HepG2 (cell line): ENCODE results near the gene MXRA8. TPM values are rescaled to one million over a fixed set of nuclear protein-coding genes. Genes with fewer than 3 reads are reported as not detected.

Experiments used
- DPF2 ChIP-seq: sonication (generic); formaldehyde crosslinking; IDR thresholded peaks from 2 replicates; pipeline ENCODE4 v1.4.0; 2020; ENCODE audit warnings: mild to moderate bottlenecking, low read depth, missing genetic modification reagents, borderline replicate concordance
- FOXK1 ChIP-seq: sonication (generic); formaldehyde crosslinking; IDR thresholded peaks from 2 replicates; pipeline ENCODE4 v1.4.0; 2020; ENCODE audit warnings: low read depth, missing genetic modification reagents, borderline replicate concordance
- GABPA ChIP-seq, 2 experiments: IDR thresholded peaks; 2 replicates each; pipeline ENCODE4 v1.6.1; 2011 to 2016; ENCODE audit warnings: low read depth in 2 of 2, low read length in 1 of 2, missing biosample characterization in 1 of 2, missing genetic modification characterization in 1 of 2
- GTF2F1 ChIP-seq: fragments of 150-350 bp; IDR thresholded peaks from 2 replicates; pipeline ENCODE4 v1.6.1; 2014; ENCODE audit warnings: low read length
- HNF4G ChIP-seq, 2 experiments: sonication (generic) in 1 of 2; formaldehyde crosslinking in 1 of 2; IDR thresholded peaks; 2 replicates each; pipeline versions ENCODE4 v1.4.0 to v1.6.1; 2011 to 2020; ENCODE audit warnings: borderline replicate concordance in 2 of 2, low read depth in 2 of 2, mild to moderate bottlenecking in 2 of 2, low read length in 1 of 2, missing genetic modification reagents in 1 of 2, moderate library complexity in 1 of 2
- HOXA5 ChIP-seq: sonication (generic); formaldehyde crosslinking; IDR thresholded peaks from 2 replicates; pipeline ENCODE4 v1.4.0; 2020; ENCODE audit warnings: missing genetic modification reagents
- IRF1 ChIP-seq: sonication (generic); formaldehyde crosslinking; IDR thresholded peaks from 2 replicates; pipeline ENCODE4 v1.4.0; 2020; ENCODE audit warnings: low read depth, mild to moderate bottlenecking, missing genetic modification reagents
- KDM5A ChIP-seq: fragments of 200-600 bp; sonication (generic); IDR thresholded peaks from 2 replicates; pipeline ENCODE4 v1.7.0; 2018; ENCODE audit warnings: antibody characterized with exemption, mild to moderate bottlenecking, low read length, borderline replicate concordance
- KLF16 ChIP-seq, 2 experiments: sonication (generic) in 1 of 2; formaldehyde crosslinking in 1 of 2; IDR thresholded peaks; 2 replicates each; pipeline versions ENCODE4 v1.6.1 to v1.8.0; 2016 to 2023; ENCODE audit warnings: missing genetic modification reagents in 2 of 2, missing compliant biosample characterization in 1 of 2
- MAX ChIP-seq: IDR thresholded peaks from 2 replicates; pipeline ENCODE4 v1.6.1; 2012; ENCODE audit warnings: inconsistent platforms
- MTERF4 ChIP-seq: sonication (generic); formaldehyde crosslinking; IDR thresholded peaks from 2 replicates; pipeline ENCODE4 v1.8.0; 2023; ENCODE audit warnings: mild to moderate bottlenecking, missing genetic modification reagents
- MXI1 ChIP-seq: IDR thresholded peaks from 3 replicates; pipeline ENCODE4 v1.6.1; 2012; ENCODE audit warnings: low read depth, low read length, inconsistent platforms, borderline replicate concordance
- NR2F1 ChIP-seq, 2 experiments: fragments of 450-650 bp in 1 of 2; formaldehyde crosslinking in 1 of 2; IDR thresholded peaks; 2 replicates each; pipeline versions ENCODE4 v1.5.0 to v1.6.1; 2016 to 2020; ENCODE audit warnings: mild to moderate bottlenecking in 1 of 2, missing compliant biosample characterization in 1 of 2, missing genetic modification reagents in 1 of 2, moderate library complexity in 1 of 2
- PITX1 ChIP-seq: sonication (generic); formaldehyde crosslinking; IDR thresholded peaks from 2 replicates; pipeline ENCODE4 v1.5.1; 2020; ENCODE audit warnings: mild to moderate bottlenecking, missing genetic modification reagents
- PLSCR1 ChIP-seq: sonication (generic); formaldehyde crosslinking; IDR thresholded peaks from 2 replicates; pipeline ENCODE4 v1.5.0; 2020; ENCODE audit warnings: missing genetic modification reagents, mild to moderate bottlenecking, borderline replicate concordance
- RELA ChIP-seq: sonication (generic); formaldehyde crosslinking; IDR thresholded peaks from 2 replicates; pipeline ENCODE4 v1.4.0; 2020; ENCODE audit warnings: missing genetic modification reagents
- REST ChIP-seq, 2 experiments: IDR thresholded peaks; 2 replicates each; pipeline ENCODE4 v1.6.1; 2011 to 2012; ENCODE audit warnings: low read length in 2 of 2, borderline replicate concordance in 1 of 2, low read depth in 1 of 2, mild to moderate bottlenecking in 1 of 2, moderate library complexity in 1 of 2
- TARDBP ChIP-seq: sonication (generic); formaldehyde crosslinking; IDR thresholded peaks from 2 replicates; pipeline ENCODE4 v1.8.0; 2022; ENCODE audit warnings: mild to moderate bottlenecking, missing genetic modification reagents
- THAP11 ChIP-seq: IDR thresholded peaks from 2 replicates; pipeline ENCODE4 v1.6.1; 2016; ENCODE audit warnings: missing biosample characterization, missing genetic modification reagents
- ZNF326 ChIP-seq: sonication (generic); formaldehyde crosslinking; IDR thresholded peaks from 2 replicates; pipeline ENCODE4 v1.4.0; 2020; ENCODE audit warnings: missing genetic modification reagents, borderline replicate concordance
- ZNF547 ChIP-seq: sonication (generic); formaldehyde crosslinking; IDR thresholded peaks from 2 replicates; pipeline ENCODE4 v1.5.1; 2020; ENCODE audit warnings: mild to moderate bottlenecking, missing genetic modification reagents
- ZNF562 ChIP-seq: sonication (generic); formaldehyde crosslinking; IDR thresholded peaks from 2 replicates; pipeline ENCODE4 v1.8.0; 2022; ENCODE audit warnings: missing genetic modification reagents, borderline replicate concordance
- polyA plus RNA-seq, 8 experiments: library from polyadenylated mRNA; depleted of rRNA in 3 of 8; stranded (reverse) in 7 of 8; unstranded in 1 of 8; fragments of >200 nt; fragmentation: Illumina TruSeq in 4 of 8; extraction: Trizol in 4 of 8; gene quantifications; 2 replicates each; pipeline versions ENCODE4 v1.2.1 to v1.2.3, GENCODE V29; 2011 to 2016; ENCODE audit warnings: low read depth in 4 of 8, missing spikeins in 1 of 8, mixed read lengths in 1 of 8; ENCODE audit not compliant: insufficient read depth in 1 of 8
- total RNA-seq, 5 experiments: library from RNA; depleted of rRNA; stranded (reverse); fragments of >200 nt; fragmentation: Illumina TruSeq; extraction: Trizol; gene quantifications; 2 replicates each; pipeline ENCODE4 v1.2.3, GENCODE V29; 2016; ENCODE audit warnings: low read depth in 1 of 5

The MXRA8 gene
- total and polyA plus RNA-seq, 2 of the 13 experiments (the other 11 are each of a cell fraction or from before 2014, with no cell fraction given): 19.8 to 44.8 TPM

- TF ChIP-seq PLSCR1 (CRISPR knock-in tag): no peak
- peak; percentile 50; the same call in 1 of the 2 replicates for TF ChIP-seq TARDBP (CRISPR knock-in tag)
- TF ChIP-seq KDM5A: no peak
- no peak for TF ChIP-seq GTF2F1
- TF ChIP-seq THAP11 (CRISPR knock-in tag): peak; percentile 92
- peak in 1 of 2 experiments; percentile 17; a peak in 1 of 4 replicates for TF ChIP-seq NR2F1 (CRISPR knock-in tag; IDR thresholded peaks at IDR 0.05)
- TF ChIP-seq HNF4G (IDR thresholded peaks at IDR 0.05; ENCODE audit: borderline replicate concordance, low read depth, low read length): no peak
- TF ChIP-seq HNF4G (CRISPR knock-in tag; IDR thresholded peaks at IDR 0.05; ENCODE audit: borderline replicate concordance, low read depth): peak; percentile 31; the same call in 1 of the 2 replicates
- TF ChIP-seq RELA (CRISPR knock-in tag): no peak
- TF ChIP-seq ZNF326 (CRISPR knock-in tag): no peak
- no peak; a peak in 1 of 4 replicates for TF ChIP-seq KLF16 (CRISPR knock-in tag; IDR thresholded peaks at IDR 0.05)
- no peak for TF ChIP-seq DPF2 (CRISPR knock-in tag)
- peak; percentile 20; the same call in 1 of the 2 replicates for TF ChIP-seq MTERF4 (CRISPR knock-in tag)
- peak; percentile 94; the same call in 2 of the 3 replicates for TF ChIP-seq MXI1
- peak; percentile 40; the same call in 1 of the 2 replicates for TF ChIP-seq HOXA5 (CRISPR knock-in tag)
- TF ChIP-seq PITX1 (CRISPR knock-in tag): peak; percentile 45; the same call in 1 of the 2 replicates
- TF ChIP-seq MAX: no peak
- TF ChIP-seq IRF1: no peak
- TF ChIP-seq REST (IDR thresholded peaks at IDR 0.05; ENCODE audit: borderline replicate concordance in 1 of 2, low read depth in 1 of 2, low read length in 2 of 2): no peak
- no peak for TF ChIP-seq ZNF547 (CRISPR knock-in tag)
- TF ChIP-seq ZNF562 (CRISPR knock-in tag): no peak
- peak; percentile 66; the same call in 1 of the 2 replicates for TF ChIP-seq FOXK1 (CRISPR knock-in tag)
- no peak for TF ChIP-seq GABPA (IDR thresholded peaks at IDR 0.05; ENCODE audit: low read depth, low read length)
- peak; percentile 90 for TF ChIP-seq GABPA (CRISPR knock-in tag; IDR thresholded peaks at IDR 0.05; ENCODE audit: low read depth)
These were observed 41.0 kb upstream of the MXRA8 start, which contains the start of gene CCNL2 (continued) for GRCh38 chr1:1399187-1399871.
